GM18907 (cell line): ENCODE data around the gene TFAM.

Experiments used
- ATAC-seq: cut with Tn5 transposase; IDR thresholded peaks from one replicate; pipeline ENCODE4 v1.9.1; 2021; ENCODE audit warnings: mild to moderate bottlenecking, moderate library complexity; ENCODE audit not compliant: unreplicated experiment

The TFAM gene

GRCh38 chr10:58384999-58385783, at the start of gene TFAM:
Gene TFAM, plus strand, starts transcription at chr10:58385410. Its CDS starts 138 bp downstream, at chr10:58385548.
- ATAC-seq = peak; percentile 90

GRCh38 chr10:58336242-58336641, 49.0 kb upstream of the TFAM start:
- ATAC-seq = no peak

- no peak for ATAC-seq
These were observed 43.8 kb upstream of the TFAM start for GRCh38 chr10:58341422-58341821.

GRCh38 chr10:58341947-58342346, 43.3 kb upstream of the TFAM start:
- ATAC-seq = peak; percentile 55

GRCh38 chr10:58347967-58348366, 37.2 kb upstream of the TFAM start:
- ATAC-seq = no peak

GRCh38 chr10:58348571-58349033, 36.6 kb upstream of the TFAM start:
- ATAC-seq = no peak

- ATAC-seq = no peak
These were observed 35.2 kb upstream of the TFAM start for GRCh38 chr10:58350023-58350422.

GRCh38 chr10:58350619-58351323, 34.4 kb upstream of the TFAM start:
- no peak for ATAC-seq

GRCh38 chr10:58351616-58352578, 33.3 kb upstream of the TFAM start:
- ATAC-seq = no peak

- ATAC-seq = no peak
These were observed 32.1 kb upstream of the TFAM start for GRCh38 chr10:58352956-58353610.

GRCh38 chr10:58356756-58357155, 28.5 kb upstream of the TFAM start:
- ATAC-seq = no peak

GRCh38 chr10:58358314-58358933, 26.8 kb upstream of the TFAM start:
- ATAC-seq = no peak

GRCh38 chr10:58358947-58359346, 26.3 kb upstream of the TFAM start:
- no peak for ATAC-seq

- ATAC-seq = no peak
These were observed 25.7 kb upstream of the TFAM start for GRCh38 chr10:58359541-58359940.

GRCh38 chr10:58360412-58361004, 24.7 kb upstream of the TFAM start:
- ATAC-seq = no peak

- no peak for ATAC-seq
These were observed 23.9 kb upstream of the TFAM start for GRCh38 chr10:58361353-58361752.

- ATAC-seq = no peak
These were observed 23.0 kb upstream of the TFAM start for GRCh38 chr10:58362027-58362789.

GRCh38 chr10:58367069-58367468, 18.1 kb upstream of the TFAM start:
- no peak for ATAC-seq

- no peak for ATAC-seq
These were observed 13.7 kb upstream of the TFAM start for GRCh38 chr10:58371473-58371872.
